ENCODE data around the gene ARHGEF6.
"Not testable (repeated sequence)": the region's sequence is repeated elsewhere in the genome, so short reads cannot be mapped to it uniquely, and the experiment has no call there.

The ARHGEF6 gene

GRCh38 chrX:136781180-136781797 lies 557 bp upstream of the ARHGEF6 start:
- no peak for DNase-seq

DNA sequence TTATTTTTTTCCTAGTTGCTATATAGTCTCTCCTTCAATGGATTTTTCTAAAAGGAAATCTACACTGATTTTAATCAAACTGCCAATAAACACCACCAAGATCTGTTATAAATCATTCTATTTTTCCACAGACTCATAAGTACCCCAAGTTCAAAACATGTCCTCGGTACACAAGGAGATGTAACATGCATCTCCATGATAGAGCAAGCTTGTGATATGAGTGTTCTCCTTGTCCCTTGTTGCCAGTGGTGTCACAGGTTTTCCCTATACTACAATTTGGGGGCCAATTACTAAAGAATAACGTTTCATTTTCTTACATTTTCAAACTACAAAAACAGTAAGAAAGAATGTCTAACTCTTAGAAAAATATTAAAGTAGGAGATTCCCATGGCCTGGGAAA lies 491 bp downstream of the ARHGEF6 start:
- DNase-seq = no peak

DNA sequence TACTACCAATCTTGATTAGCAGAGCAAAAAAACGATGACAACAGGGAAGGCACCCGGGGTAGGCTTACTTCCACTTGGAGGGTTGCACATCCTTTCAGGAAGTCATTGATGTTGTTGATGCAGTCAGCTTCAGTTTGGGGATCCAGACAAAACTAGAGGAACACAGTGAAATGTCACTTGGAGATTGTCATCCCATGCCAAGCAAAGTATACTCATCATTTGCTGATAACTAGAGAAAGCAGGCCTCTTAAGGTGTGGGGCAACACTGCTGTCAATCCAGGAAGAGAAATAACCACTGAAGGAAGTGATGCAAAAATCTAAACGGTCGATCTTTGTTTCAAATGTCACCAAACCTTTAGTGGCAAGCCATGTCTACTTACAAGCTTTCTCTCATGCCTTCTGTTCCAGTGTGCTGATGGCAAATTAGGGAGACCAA lies 1.4 kb downstream of the ARHGEF6 start:
- no peak for DNase-seq

GRCh38 chrX:136778916-136779315 lies 1.8 kb downstream of the ARHGEF6 start:
- DNase-seq = no peak

- no peak for DNase-seq
These were observed 2.7 kb downstream of the ARHGEF6 start for GRCh38 chrX:136778020-136778419.

- DNase-seq = no peak
These were observed 7.1 kb downstream of the ARHGEF6 start for GRCh38 chrX:136773648-136774047.

- DNase-seq = not testable (repeated sequence)
These were observed 8.9 kb downstream of the ARHGEF6 start for GRCh38 chrX:136771869-136772268.

DNA sequence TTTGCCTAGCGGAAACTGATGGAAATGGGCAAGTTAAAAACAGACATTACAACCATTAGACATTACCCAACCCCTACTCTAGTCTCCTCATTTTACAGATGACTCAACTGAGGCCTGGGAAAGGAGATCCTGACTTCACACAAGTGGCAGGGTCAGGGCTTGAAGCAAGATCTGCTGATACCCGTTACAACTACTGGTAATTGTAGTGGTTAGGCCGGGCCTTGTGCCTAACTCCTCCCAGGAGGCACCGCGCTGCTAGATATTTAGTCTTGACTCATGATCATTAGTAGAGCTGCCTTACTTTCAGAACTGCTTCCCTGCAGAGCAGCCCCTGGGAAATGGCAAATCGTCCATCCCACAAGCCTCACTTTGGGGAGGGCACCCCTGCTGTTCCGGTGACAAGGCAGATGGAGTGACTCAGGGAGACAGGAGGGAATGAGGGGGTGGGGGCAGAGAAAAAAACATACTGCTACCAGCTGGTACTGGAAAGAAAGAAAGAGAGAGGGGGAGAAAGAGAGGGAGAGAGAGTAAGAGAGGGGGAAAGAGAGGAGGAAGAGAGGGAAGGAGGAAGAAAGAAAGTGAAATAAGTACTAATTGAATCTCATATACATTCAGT lies 12.2 kb downstream of the ARHGEF6 start:
- DNase-seq = peak; percentile 94

DNA sequence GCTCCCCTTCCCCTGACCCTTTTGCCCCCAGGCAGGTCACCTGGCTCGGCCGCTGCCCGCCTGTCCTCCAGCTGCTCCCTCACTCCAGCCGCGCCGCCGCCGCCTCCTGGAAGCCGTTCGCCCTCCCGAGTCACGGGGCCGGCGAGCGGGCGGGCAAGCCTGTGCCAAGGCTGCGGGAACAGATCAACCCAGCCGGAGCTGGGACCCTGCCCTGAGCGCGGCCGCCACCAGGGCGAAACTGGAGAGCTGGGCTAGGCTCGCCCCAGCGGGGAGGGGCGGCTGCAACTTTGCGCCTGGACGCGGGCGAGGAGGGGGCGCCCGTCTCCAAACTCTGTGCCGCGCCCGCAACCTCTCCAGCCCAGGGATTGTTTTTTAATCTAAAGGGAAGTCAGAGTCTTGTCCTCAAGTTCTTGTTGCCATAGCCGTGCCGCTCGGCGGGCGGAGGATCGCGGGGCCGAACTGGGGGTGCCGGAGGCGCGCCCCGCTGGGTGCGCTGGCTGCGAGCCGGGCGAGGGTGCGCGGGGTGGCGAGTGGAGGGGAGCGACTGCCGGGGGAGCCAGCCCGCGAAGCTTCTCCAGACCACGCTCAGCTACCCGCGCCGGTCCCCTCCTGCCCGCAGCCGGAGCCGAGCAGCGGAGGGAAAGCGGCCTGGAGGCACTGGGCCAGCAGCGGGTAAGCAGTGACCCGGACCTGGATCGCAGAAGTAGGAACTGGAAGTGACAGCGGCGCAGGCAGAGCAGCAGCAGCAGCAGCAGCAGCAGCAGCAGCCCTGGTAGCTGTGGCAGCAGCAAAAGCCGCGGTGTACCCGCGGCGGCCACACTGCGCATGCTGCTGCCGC lies 13.4 kb downstream of the ARHGEF6 start:
- DNase-seq = peak; percentile 68

DNA sequence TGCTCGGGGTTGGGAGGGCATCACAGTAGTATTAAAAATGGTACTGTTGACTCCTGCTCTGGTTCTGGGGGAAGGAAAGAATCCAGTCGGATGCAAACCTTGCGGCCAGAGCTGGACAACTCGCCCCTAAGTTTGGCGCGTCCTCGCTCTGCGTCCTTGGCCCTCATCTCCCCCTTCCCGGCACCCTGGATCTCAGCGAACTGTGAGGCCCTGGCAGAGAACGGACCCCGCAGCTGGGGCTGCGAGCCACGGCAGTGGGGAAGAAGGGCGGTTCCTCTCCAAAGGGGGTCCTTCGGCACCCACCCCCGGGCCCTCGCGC lies 14.0 kb downstream of the ARHGEF6 start:
- DNase-seq = no peak

GRCh38 chrX:136765821-136766356 lies 14.8 kb downstream of the ARHGEF6 start:
- DNase-seq = no peak

GRCh38 chrX:136764206-136764605 lies 16.5 kb downstream of the ARHGEF6 start:
- no peak for DNase-seq

DNA sequence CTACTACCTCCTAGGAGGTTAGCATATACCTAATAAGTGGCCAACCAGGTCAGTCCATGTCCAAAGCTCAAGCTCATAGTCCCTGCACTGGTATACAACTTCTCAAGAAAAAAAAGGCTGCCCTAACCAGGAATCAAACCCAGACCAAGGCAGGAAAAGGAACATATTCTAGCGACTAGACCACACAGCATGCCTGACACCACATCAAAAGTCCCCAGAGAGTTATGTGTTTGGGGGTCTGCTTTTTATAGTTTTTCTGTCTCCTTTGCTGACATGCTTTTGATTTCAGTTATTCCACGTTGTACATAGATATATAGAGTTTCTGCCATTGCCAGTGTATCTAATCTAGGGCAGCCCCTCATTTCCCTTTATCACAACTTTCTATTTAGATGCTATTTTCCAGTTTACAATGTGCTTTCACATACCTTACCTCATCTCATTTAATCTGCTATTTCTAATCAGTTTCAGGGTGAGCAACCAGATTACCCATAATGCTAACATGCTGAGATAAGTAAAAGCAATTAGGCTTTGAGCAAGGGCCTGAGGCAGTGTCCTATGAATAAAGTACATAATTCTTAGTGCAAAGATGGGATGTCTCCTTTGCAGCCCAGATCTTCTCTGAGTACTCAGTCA lies 17.8 kb downstream of the ARHGEF6 start:
- no peak for DNase-seq

- no peak for DNase-seq
These were observed 19.3 kb downstream of the ARHGEF6 start for GRCh38 chrX:136761421-136761820.

DNA sequence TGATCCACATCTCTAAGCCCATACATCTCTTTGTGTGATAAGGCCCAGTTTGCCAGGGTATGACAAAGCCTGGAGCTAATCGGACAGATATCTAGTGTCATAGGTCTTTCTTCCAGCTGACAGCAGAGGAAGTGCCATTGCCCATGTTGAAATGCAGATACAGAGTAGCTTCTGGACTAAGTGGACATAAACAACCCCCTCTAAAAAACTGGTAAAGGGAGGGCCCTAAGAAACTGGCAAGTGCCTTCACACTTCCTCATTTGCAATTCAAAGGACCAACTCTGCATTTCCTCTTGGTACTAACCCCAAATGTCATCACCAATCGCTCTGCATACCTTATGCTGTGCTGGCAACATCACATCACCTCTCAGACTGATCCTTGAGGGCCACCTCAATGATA lies 20.8 kb downstream of the ARHGEF6 start:
- DNase-seq = no peak

DNA sequence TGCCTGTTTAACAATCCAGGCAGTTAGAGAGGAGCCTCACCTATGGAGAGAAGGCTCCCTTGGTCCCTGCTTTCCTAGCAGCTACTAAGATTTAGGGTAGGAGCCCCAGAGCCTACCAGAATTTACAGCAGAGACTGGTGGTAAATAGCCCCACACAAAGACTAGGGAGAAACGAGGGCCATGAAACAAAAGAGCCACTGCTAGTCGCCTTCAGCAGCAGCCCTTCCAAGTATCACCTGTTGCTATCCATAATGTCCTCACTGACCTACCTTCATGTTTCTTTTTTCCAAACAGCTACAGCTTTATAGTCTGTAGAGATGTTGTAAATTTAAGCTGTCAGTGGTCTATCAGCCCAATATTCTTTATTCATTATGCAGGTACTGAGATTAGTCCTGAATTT lies 25.3 kb downstream of the ARHGEF6 start:
- no peak for DNase-seq

DNA sequence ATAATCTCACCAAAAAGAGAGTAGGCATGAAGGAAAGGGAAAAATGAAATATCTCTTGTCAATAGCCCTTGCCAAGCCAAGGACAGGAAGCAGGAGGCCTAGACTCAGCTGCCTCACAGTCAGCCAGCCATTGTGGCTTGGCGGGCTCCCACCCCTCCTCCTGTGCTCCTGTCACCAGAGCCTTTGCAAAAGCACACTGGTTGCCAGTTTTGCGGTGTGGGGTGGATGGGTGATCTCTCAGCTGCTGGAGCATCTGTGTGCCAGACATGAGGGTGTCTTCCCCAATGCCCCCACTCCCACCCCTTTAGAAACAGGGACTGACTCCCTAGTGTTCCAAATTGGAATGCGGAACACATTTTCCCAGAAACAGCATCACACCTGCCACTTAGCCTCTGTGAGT lies 26.1 kb downstream of the ARHGEF6 start:
- peak; percentile 41 for DNase-seq

DNA sequence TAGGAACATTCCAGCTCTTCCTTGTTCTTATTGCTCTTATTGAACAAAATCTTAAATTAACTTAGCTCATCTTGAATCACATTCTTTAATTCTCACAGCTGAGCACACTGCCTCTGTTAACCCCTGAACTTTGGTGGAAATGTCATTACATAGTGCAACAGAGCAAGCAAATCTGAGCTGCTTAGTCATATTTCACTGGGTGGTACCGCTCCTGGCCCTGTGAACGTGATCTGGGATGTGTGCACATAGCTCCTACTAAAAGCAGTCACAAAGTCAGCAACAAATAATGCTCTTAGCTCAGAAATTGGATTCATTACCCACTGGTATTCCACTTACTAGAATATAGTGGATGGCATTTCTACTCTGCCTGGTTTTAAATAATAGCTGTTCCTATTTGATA lies 27.9 kb downstream of the ARHGEF6 start:
- DNase-seq = peak; percentile 47

DNA sequence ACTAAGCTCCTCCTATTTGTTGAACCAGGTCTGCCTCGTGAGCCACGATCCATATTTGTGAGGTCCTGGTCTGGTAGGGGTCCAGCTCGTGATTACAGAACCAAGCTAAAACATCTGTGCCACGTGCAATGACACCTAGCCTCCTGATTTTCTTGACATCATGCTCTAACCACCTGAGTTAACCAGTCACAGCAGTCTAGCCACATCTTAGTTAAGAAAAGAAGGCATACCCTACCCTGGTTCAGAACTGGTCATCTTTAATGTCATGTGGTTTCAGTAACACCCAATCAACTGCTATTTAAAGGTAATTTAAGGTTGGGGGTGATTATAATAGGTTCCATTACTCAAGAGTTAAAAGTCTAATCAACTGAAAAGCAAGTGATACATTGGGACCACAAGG lies 28.4 kb downstream of the ARHGEF6 start:
- DNase-seq = no peak

DNA sequence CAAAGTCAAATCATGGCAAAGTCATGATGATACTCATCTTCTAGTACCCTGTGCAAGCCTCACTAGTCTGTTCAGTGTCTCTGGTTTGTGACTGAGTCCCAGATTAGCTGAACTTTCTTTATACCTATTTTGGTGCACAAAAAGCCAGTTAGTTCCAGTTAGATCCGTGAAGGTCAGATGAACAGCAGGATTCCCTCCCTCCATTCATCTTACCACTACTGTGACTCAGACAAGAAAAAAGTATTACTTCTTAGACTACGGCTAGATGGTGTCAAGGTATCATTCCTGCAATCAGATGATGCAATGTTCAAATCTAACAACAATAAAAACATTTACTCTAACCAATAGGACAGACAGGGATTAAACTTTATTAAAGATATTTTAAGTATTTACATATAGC lies 30.4 kb downstream of the ARHGEF6 start:
- no peak for DNase-seq

- DNase-seq = no peak
These were observed 33.4 kb downstream of the ARHGEF6 start for GRCh38 chrX:136747003-136747986.

Measured in fibroblast of skin of scalp (primary cell).